ENCODE measurements around the gene LY9. TPM values are rescaled to one million over a fixed set of nuclear protein-coding genes. Genes with fewer than 3 reads are reported as not detected.

The LY9 gene
- total RNA-seq, 4 donors from 2014 or later, result 0.22 to 3.0 (median 1.9) TPM; not detected in 1

DNA sequence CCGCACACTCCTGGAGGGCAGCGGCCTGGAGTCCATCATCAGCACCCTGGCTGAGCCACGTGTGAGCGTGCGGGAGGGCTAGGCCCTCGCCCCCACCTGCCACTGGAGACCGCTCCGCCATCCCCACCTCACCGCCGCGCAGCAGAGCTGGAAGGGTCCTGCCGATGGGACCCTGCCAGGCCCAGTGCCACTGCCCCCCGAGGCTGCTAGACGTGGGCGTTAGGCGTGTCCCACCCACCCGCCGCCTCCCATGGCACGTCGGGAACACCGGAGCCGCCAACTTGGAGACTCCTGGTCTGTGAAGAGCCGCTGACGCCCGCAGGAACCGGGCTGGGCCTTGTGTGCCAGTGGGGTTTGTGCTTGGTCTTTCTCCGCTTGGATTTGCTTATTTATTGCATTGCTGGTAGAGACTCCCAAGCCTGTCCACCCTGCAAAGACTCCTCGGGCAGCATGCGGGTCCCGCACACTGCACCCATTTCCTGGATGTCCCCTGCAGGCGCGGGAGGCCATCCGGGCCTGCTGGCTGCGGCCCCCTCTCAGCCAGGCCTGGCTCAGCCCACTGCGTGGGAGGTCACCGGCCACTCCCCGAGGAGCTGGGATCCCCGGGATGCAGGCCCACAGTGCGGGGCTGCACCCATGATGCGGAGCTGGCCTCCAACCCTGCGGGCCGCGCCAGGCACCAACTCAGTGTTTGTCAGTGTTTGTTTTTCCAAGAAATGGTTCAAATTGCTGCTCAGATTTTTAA, 6.0 kb downstream of the LY9 start:
- WGBS, 2 donors, result 93 to 95% methylated on average over 27 to 37 of the region's 43 CpGs
- TF ChIP-seq POLR2A (IDR thresholded peaks at IDR 0.05) (no peak), EP300 (IDR thresholded peaks at IDR 0.05) (no peak)
- TF ChIP-seq, protein P1, sequence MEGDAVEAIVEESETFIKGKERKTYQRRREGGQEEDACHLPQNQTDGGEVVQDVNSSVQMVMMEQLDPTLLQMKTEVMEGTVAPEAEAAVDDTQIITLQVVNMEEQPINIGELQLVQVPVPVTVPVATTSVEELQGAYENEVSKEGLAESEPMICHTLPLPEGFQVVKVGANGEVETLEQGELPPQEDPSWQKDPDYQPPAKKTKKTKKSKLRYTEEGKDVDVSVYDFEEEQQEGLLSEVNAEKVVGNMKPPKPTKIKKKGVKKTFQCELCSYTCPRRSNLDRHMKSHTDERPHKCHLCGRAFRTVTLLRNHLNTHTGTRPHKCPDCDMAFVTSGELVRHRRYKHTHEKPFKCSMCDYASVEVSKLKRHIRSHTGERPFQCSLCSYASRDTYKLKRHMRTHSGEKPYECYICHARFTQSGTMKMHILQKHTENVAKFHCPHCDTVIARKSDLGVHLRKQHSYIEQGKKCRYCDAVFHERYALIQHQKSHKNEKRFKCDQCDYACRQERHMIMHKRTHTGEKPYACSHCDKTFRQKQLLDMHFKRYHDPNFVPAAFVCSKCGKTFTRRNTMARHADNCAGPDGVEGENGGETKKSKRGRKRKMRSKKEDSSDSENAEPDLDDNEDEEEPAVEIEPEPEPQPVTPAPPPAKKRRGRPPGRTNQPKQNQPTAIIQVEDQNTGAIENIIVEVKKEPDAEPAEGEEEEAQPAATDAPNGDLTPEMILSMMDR (IDR thresholded peaks at IDR 0.05), result no peak
- DNase-seq (ENCODE audit: low spot score in 2 of 2), result no peak

DNA sequence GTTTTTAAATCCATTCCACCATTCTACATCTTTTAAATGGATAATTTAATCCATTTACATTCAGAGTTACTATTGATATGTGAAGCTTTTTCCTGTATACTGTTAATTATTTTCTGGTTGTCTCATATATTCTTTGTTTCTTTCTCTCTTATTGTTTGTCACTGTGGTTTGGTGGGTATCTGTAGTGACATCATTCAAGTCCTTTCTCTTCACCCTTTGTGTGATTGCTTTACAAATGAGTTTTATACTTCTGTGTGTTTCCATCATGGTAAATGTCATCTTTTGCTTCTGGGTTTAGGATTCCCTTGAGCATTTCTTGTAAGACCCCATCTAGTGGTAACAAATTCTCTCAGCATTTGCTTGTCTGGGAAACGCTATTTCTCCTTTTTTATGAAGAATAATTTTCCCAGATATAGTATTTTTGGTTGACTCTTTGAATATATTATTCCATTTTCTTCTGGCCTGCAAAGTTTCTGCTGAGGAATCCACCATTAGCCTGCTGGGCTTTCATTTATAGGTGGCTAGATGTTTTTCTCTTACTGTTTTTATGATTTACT, 10.2 kb downstream of the LY9 start:
- WGBS, 2 donors, result 71 to 76% methylated on average over 1 of the region's 1 CpG
- no peak overlapping the region for H3K4me3 ChIP-seq
- TF ChIP-seq, protein P1 (IDR thresholded peaks at IDR 0.05), result no peak
- TF ChIP-seq POLR2A (IDR thresholded peaks at IDR 0.05) (no peak), EP300 (IDR thresholded peaks at IDR 0.05) (no peak)

More for the DNA sequence above, 6.0 kb downstream of the LY9 start:
- Histone ChIP-seq H3K27ac (no peak overlapping the region), H3K27me3 (no peaks in the 10 kb centered on the region), H3K4me1 (no peaks in the 10 kb centered on the region), H3K4me3 (no peak overlapping the region), H3K36me3 (no peaks in the 10 kb centered on the region), H3K9me3 (peaks cover 0 to 19% (median 4%) of the 10 kb centered on the region in 4 donors)

DNA sequence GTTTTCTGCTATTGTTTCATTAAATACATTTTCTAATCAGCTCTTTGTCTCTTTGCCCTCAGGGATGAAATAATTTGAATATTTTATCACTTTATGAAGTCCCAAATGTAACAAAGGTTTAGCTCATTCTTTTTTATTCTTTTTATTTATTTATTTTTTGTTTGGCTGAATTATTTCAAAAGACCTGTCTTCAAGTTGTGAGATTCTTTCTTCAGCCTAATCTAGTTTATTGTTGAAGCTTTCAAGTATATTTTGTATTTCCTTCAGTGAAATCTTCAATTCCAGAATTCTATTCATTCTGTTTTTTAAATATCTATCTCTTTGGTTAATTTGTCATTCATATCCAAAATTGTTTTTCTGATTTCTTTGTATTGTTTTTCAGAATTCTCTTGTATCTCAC, 10.8 kb downstream of the LY9 start:
- Histone ChIP-seq H3K27me3 (no peaks in the 10 kb centered on the region), H3K4me1 (no peaks in the 10 kb centered on the region), H3K36me3 (no peaks in the 10 kb centered on the region), H3K9me3 (peaks cover 0 to 30% (median 4%) of the 10 kb centered on the region in 4 donors), H3K27ac (no peak overlapping the region), H3K4me3 (no peak overlapping the region)
- TF ChIP-seq EP300 (IDR thresholded peaks at IDR 0.05) (no peak), POLR2A (IDR thresholded peaks at IDR 0.05) (no peak)
- TF ChIP-seq, protein P1 (IDR thresholded peaks at IDR 0.05), result no peak
- no peak for DNase-seq (ENCODE audit: low spot score in 2 of 2)

More for the DNA sequence above, 10.2 kb downstream of the LY9 start:
- no peaks in the 10 kb centered on the region for H3K27me3 ChIP-seq
- DNase-seq (ENCODE audit: low spot score in 2 of 2), result no peak
- H3K27ac ChIP-seq, result no peak overlapping the region
- peaks cover 0 to 32% (median 4%) of the 10 kb centered on the region in 4 donors for H3K9me3 ChIP-seq
- H3K36me3 ChIP-seq, result no peaks in the 10 kb centered on the region
- no peaks in the 10 kb centered on the region for H3K4me1 ChIP-seq

- Histone ChIP-seq H3K27ac (no peak overlapping the region), H3K9me3 (peaks cover 0 to 26% (median 4%) of the 10 kb centered on the region in 4 donors), H3K4me1 (no peaks in the 10 kb centered on the region), H3K36me3 (no peaks in the 10 kb centered on the region), H3K4me3 (no peak overlapping the region), H3K27me3 (no peaks in the 10 kb centered on the region)
- 77 to 88% methylated on average over 3 of the region's 3 CpGs for WGBS, 2 donors
- DNase-seq (ENCODE audit: low spot score in 2 of 2), result no peak
- TF ChIP-seq POLR2A (IDR thresholded peaks at IDR 0.05), result no peak
- no peak for TF ChIP-seq EP300 (IDR thresholded peaks at IDR 0.05)
- TF ChIP-seq, protein P1 (IDR thresholded peaks at IDR 0.05), result no peak
Observed at GRCh38 chr1:160807247-160807646, 11.3 kb downstream of the LY9 start.

DNA sequence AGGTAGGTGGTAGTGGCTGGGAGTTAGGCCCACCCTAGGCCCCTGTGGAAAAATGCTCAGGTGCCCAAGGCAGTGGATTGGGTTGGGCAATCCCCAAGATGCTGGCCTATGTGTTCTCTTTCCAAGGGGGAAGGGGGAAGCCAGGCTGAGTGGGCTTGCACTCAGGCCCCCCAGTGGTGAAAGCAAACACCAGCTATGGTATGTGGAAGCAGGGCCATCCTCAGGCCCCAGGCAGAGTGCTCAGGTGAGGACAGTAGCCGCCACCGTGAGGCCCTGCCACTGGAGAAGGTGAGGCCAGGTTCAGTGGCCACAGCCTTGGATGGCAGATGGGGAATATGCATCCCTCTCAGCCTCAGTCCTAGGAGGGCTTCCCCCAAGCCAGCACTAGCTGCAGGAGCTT, 11.8 kb downstream of the LY9 start:
- H3K4me3 ChIP-seq, result no peak overlapping the region
- WGBS, 2 donors, result 93 to 100% methylated on average over 2 of the region's 2 CpGs
- no peaks in the 10 kb centered on the region for H3K4me1 ChIP-seq
- TF ChIP-seq, protein P1 (IDR thresholded peaks at IDR 0.05), result no peak
- no peak for DNase-seq (ENCODE audit: low spot score in 2 of 2)
- peaks cover 0 to 25% (median 4%) of the 10 kb centered on the region in 4 donors for H3K9me3 ChIP-seq
- H3K27ac ChIP-seq, result no peak overlapping the region
- H3K27me3 ChIP-seq, result no peaks in the 10 kb centered on the region
- no peaks in the 10 kb centered on the region for H3K36me3 ChIP-seq

All from tibial nerve (tissue), 4 donors.